Endodermal cell (in vitro differentiated cells): Measurements from ENCODE around the gene HERPUD1. TPM values are rescaled to one million over a fixed set of nuclear protein-coding genes. Genes with fewer than 3 reads are reported as not detected.

ENCODE experiments used
- DNase-seq: peaks from one replicate; pipeline ENCODE4 v3.0.0-alpha.2; 2017
- H3K27ac ChIP-seq: 2 replicates; pipeline ENCODE4 v1.5.1; 2013; ENCODE audit warnings: mild to moderate bottlenecking, low read depth, low read length, moderate library complexity
- H3K27me3 ChIP-seq: 2 replicates; pipeline ENCODE4 v1.6.1; 2013; ENCODE audit warnings: mild to moderate bottlenecking, low read length, moderate library complexity; ENCODE audit not compliant: insufficient read depth, control insufficient read depth, poor library complexity, severe bottlenecking
- H3K36me3 ChIP-seq: 2 replicates; pipeline ENCODE4 v1.7.0; 2013; ENCODE audit warnings: mild to moderate bottlenecking, low read length, moderate library complexity; ENCODE audit not compliant: control insufficient read depth, insufficient read depth
- H3K4me1 ChIP-seq: one replicate; pipeline ENCODE4 v1.7.0; 2013; ENCODE audit warnings: low read length; ENCODE audit not compliant: control insufficient read depth, insufficient read depth
- H3K4me3 ChIP-seq: 2 replicates; pipeline ENCODE4 v1.5.1; 2013; ENCODE audit warnings: mild to moderate bottlenecking, low read length, moderate library complexity
- H3K9ac ChIP-seq: 2 replicates; pipeline ENCODE4 v1.6.1; 2013; ENCODE audit warnings: mild to moderate bottlenecking, low read length, moderate library complexity; ENCODE audit not compliant: poor library complexity, severe bottlenecking; ENCODE audit errors: extremely low read depth
- H3K9me3 ChIP-seq: 2 replicates; pipeline ENCODE4 v1.6.1; 2013; ENCODE audit warnings: mild to moderate bottlenecking, low read length, moderate library complexity; ENCODE audit not compliant: control insufficient read depth
- H3K27ac Mint-ChIP-seq: 2 replicates; pipeline ENCODE4 v1.8.0; 2020; ENCODE audit warnings: mixed read lengths
- H3K27me3 Mint-ChIP-seq: 2 replicates; pipeline ENCODE4 v1.8.0; 2021; ENCODE audit warnings: mild to moderate bottlenecking, mixed read lengths; ENCODE audit not compliant: insufficient read depth
- H3K36me3 Mint-ChIP-seq: 2 replicates; pipeline ENCODE4 v1.8.0; 2020; ENCODE audit warnings: low read depth, mixed read lengths
- H3K4me1 Mint-ChIP-seq: 2 replicates; pipeline ENCODE4 v1.8.0; 2020; ENCODE audit warnings: mixed read lengths
- H3K4me3 Mint-ChIP-seq: 2 replicates; pipeline ENCODE4 v1.8.0; 2020; ENCODE audit warnings: mild to moderate bottlenecking, moderate library complexity, mixed read lengths
- H3K9me3 Mint-ChIP-seq: 2 replicates; pipeline ENCODE4 v1.8.0; 2020; ENCODE audit warnings: mild to moderate bottlenecking, mixed read lengths
- CTCF ChIP-seq: fragments of 200-600 bp; sonication (generic); conservative IDR thresholded peaks from 2 replicates; pipeline ENCODE4 v1.5.0; 2021; ENCODE audit warnings: antibody characterized with exemption, mild to moderate bottlenecking
- WGBS, 2 experiments: methylation state at CpG; one replicate each; pipeline versions ENCODE4 v1.1.5 to v1.1.7; 2013; ENCODE audit warnings: missing lambda C conversion rate in 2 of 2, mixed read lengths in 1 of 2; ENCODE audit not compliant: insufficient coverage in 1 of 2, insufficient read length in 1 of 2; 5-methylcytosine and 5-hydroxymethylcytosine counted together
- total RNA-seq, 2 donors: library from RNA; stranded (reverse); fragmentation: NEBNext Ultra II Directional in 1 of 2; extraction: Animal tissue kit (Norgen Biotek cat#: 25700) in 1 of 2; gene quantifications; 2 replicates in 1 of 2; 3 replicates in 1 of 2; pipeline ENCODE4 v1.2.1, GENCODE V29; 2021

The HERPUD1 gene
- total RNA-seq, 2 donors from 2014 or later = 21.5 to 40.6 TPM

- Mint-ChIP-seq H3K9me3 (no peaks in the 10 kb centered on the region), H3K27me3 (no peaks in the 10 kb centered on the region), H3K4me1 (peaks cover 7% of the 10 kb centered on the region), H3K4me3 (no peak overlapping the region), H3K27ac (no peak overlapping the region), H3K36me3 (peaks cover 14% of the 10 kb centered on the region)
- H3K27me3 ChIP-seq = no peaks in the 10 kb centered on the region
- no peak overlapping the region for H3K27ac ChIP-seq
- H3K36me3 ChIP-seq = peaks cover 27% of the 10 kb centered on the region
- 94 to 96% methylated on average over 5 to 6 of the region's 6 CpGs for WGBS, 2 experiments
- H3K4me3 ChIP-seq = no peak overlapping the region
- no peaks in the 10 kb centered on the region for H3K4me1 ChIP-seq
- TF ChIP-seq CTCF = no peak
- no peak overlapping the region for H3K9ac ChIP-seq
- no peaks in the 10 kb centered on the region for H3K9me3 ChIP-seq
- no peak for DNase-seq
Measured at GRCh38 chr16:56948234-56948633, 16.3 kb downstream of the HERPUD1 start.

GRCh38 chr16:56950051-56950450, 18.1 kb downstream of the HERPUD1 start:
- Mint-ChIP-seq H3K9me3 (peaks cover 3% of the 10 kb centered on the region), H3K4me1 (peaks cover 7% of the 10 kb centered on the region), H3K4me3 (no peak overlapping the region), H3K36me3 (peaks cover 2% of the 10 kb centered on the region), H3K27ac (no peak overlapping the region), H3K27me3 (no peaks in the 10 kb centered on the region)
- Histone ChIP-seq H3K4me3 (no peak overlapping the region), H3K27ac (no peak overlapping the region), H3K9me3 (no peaks in the 10 kb centered on the region), H3K9ac (no peak overlapping the region), H3K4me1 (no peaks in the 10 kb centered on the region), H3K36me3 (peaks cover 9% of the 10 kb centered on the region), H3K27me3 (no peaks in the 10 kb centered on the region)
- no peak for TF ChIP-seq CTCF
- DNase-seq = no peak
- 91 to 100% methylated on average over 1 to 4 of the region's 4 CpGs for WGBS, 2 experiments

- Mint-ChIP-seq H3K27ac (no peak overlapping the region), H3K4me1 (peaks cover 7% of the 10 kb centered on the region), H3K4me3 (no peak overlapping the region), H3K27me3 (no peaks in the 10 kb centered on the region), H3K36me3 (no peaks in the 10 kb centered on the region), H3K9me3 (peaks cover 7% of the 10 kb centered on the region)
- TF ChIP-seq CTCF = no peak
- WGBS, 2 experiments = 94 to 96% methylated on average over 6 to 7 of the region's 7 CpGs
- no peaks in the 10 kb centered on the region for H3K4me1 ChIP-seq
- peaks cover 4% of the 10 kb centered on the region for H3K36me3 ChIP-seq
- H3K9me3 ChIP-seq = no peaks in the 10 kb centered on the region
- H3K9ac ChIP-seq = no peak overlapping the region
- no peak overlapping the region for H3K27ac ChIP-seq
- DNase-seq = no peak
- no peak overlapping the region for H3K4me3 ChIP-seq
- no peaks in the 10 kb centered on the region for H3K27me3 ChIP-seq
Measured at GRCh38 chr16:56950455-56950854, 18.5 kb downstream of the HERPUD1 start.
